GM18505 (cell line): ENCODE results near the gene ATG9A.

Experiments used
- ATAC-seq: cut with Tn5 transposase; IDR thresholded peaks from one replicate; pipeline ENCODE4 v1.9.1; 2021; ENCODE audit not compliant: unreplicated experiment
- POLR2A ChIP-seq: IDR thresholded peaks from 4 replicates; pipeline ENCODE4 v1.6.1; 2011; ENCODE audit warnings: borderline replicate concordance; ENCODE audit not compliant: insufficient read depth, insufficient read length; ENCODE audit errors: extremely low read depth

The ATG9A gene

GRCh38 chr2:219254590-219255201 lies 25.3 kb upstream of the ATG9A start:
- ATAC-seq = no peak
- no peak for TF ChIP-seq POLR2A

GRCh38 chr2:219253753-219254589 lies 24.5 kb upstream of the ATG9A start, which contains the start of gene TUBA4A:
Gene TUBA4A (minus strand): TSS chr2:219253918. CDS start chr2:219253858, 60 bp downstream.
- peak; percentile 50 for ATAC-seq
- peak; percentile 99 for TF ChIP-seq POLR2A

DNA sequence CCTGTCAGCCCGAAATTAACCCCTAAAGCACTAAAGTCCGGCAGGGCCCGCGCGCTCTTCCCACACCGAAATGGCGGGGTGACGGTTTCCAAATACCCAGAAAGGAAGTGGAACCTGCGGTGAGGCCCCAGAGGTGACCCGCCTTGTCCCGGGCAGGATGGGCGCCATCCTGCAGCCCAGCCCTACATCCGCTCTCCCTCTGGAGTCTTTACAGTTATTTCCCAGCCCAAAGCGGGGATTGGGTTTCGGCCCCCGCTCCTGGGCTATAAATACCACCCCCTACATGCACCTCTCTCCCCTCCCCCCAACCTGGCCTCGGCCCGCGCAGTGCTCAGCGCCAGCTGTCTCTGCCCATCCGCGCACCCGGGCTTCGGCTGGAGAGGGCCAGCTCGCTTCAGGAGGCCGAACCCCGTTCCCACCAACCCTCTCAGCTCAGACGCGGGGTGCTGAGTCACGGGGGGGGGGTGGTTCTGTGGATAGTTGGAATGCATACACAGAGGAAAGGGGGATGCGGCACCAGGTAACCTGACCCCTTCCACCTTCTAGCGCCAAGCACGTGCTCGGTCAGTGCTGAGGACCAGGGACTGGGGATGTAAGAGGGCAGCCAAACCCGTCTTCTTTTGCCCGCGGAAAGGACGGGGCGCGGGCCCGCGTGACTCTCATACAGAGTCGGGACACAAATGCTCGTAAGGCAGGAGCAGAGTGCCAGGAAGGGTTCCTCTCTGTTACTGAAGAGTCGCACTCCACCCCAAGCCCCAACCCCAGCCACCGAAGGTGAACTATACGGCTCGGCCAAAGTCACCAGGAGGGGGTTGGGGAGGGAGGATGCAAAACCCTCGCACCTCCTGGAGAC lies 23.7 kb upstream of the ATG9A start, which contains the start of gene TUBA4B:
Gene TUBA4B, plus strand, starts transcription at position 344 of the 853 bp plus-strand sequence. Its CDS starts 165 bp downstream, at position 509.
- no peak for ATAC-seq
- peak; percentile 40 for TF ChIP-seq POLR2A

GRCh38 chr2:219252570-219252899 lies 23.1 kb upstream of the ATG9A start:
- no peak for ATAC-seq
- TF ChIP-seq POLR2A = no peak

GRCh38 chr2:219252084-219252483 lies 22.6 kb upstream of the ATG9A start:
- TF ChIP-seq POLR2A = no peak
- no peak for ATAC-seq

- no peak for ATAC-seq
- TF ChIP-seq POLR2A = no peak
Measured at GRCh38 chr2:219251656-219252055, 22.2 kb upstream of the ATG9A start.

DNA sequence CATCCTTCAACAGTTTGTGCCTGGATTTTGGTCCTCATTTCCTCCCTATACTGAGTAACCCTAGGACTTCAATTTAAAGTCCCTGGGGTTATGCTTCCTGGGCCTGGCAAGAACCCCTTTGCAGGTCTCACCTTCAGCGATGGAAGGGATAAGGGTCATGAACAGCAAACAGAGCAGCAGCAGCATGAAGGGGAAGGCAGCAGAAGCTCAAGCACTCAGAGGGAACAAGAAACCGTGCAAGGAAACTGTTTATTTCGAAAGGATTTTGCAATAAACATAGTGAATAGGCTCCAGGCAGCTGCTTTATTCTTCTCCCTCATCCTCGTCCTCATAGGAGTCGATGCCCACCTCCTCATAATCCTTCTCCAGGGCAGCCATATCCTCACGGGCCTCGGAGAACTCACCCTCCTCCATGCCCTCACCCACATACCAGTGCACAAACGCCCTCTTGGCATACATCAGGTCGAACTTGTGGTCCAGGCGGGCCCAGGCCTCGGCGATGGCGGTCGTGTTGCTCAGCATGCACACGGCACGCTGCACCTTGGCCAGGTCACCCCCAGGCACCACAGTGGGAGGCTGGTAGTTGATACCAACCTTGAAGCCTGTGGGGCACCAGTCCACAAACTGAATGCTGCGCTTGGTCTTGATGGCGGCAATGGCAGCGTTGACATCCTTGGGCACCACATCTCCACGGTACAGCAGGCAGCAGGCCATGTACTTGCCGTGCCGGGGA lies 20.8 kb upstream of the ATG9A start:
- no peak for TF ChIP-seq POLR2A
- no peak for ATAC-seq

DNA sequence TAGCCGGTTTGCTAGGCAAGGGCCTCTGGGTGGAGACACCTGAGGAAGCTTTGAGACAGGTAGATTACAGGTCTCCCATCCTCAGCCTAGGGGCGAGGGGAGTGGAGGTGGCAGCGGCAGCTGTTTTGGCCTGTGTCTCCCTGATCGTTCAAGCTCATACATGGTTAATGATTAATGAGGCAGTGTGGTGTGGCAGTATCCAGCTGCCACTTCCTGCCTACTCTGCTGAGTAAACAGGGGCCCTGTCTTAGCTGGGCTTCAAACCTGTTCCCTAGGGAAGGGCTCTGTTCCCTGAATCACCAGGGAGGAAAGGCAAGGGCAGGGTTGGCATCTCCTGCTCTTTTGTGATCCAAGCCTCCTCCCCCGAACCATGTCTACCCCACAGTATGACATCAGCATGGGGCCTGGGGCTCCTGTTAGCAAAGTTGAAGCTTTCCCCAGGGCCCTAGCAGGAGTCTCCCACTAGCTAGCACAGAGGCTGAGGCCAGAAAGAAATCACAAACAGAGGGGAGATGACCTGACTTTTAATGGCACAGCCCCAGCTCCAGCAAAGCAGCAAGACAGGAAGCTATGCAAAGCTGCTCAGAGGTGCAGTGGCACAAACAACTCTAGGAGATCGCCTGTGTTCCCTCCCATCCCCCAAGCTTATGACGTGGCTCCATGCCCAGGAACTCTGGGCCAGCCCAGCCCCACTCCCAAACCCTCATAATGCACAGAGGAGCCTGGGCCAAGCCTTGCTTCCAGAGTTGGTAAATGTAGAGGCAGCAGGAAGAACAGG lies 20.0 kb upstream of the ATG9A start:
- TF ChIP-seq POLR2A = no peak
- ATAC-seq = peak; percentile 27

GRCh38 chr2:219248845-219249202 lies 19.4 kb upstream of the ATG9A start:
- ATAC-seq = no peak
- TF ChIP-seq POLR2A = no peak

GRCh38 chr2:219247678-219248642 lies 18.5 kb upstream of the ATG9A start:
- ATAC-seq = no peak
- TF ChIP-seq POLR2A = no peak

DNA sequence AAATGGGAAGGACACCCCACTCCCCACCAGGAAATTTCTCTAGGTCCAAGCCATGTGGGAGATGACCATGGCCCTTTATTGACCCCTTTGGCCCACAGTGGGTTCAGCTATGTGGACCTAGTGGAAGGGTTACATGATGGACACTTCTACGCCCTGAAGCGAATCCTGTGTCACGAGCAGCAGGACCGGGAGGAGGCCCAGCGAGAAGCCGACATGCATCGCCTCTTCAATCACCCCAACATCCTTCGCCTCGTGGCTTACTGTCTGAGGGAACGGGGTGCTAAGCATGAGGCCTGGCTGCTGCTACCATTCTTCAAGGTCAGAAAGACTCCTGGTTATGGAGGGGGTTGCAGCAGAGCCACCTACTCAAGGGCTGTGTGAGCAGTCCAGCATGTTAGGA lies 17.1 kb upstream of the ATG9A start:
- ATAC-seq = no peak
- TF ChIP-seq POLR2A = peak; percentile 10

GRCh38 chr2:219245899-219246230 lies 16.4 kb upstream of the ATG9A start:
- ATAC-seq = no peak
- TF ChIP-seq POLR2A = no peak
